ENCODE measurements around the gene AOAH.
"Not testable (repeated sequence)": the region's sequence is repeated elsewhere in the genome, so short reads cannot be mapped to it uniquely, and the experiment has no call there.

Gene AOAH

GRCh38 chr7:36507475-36508440 lies 216.5 kb downstream of the AOAH start:
- no peak for DNase-seq (ENCODE audit: low read depth in 2 of 2)

GRCh38 chr7:36506820-36507219 lies 217.5 kb downstream of the AOAH start:
- no peak for DNase-seq (ENCODE audit: low read depth in 2 of 2)

GRCh38 chr7:36506130-36506798 lies 218.0 kb downstream of the AOAH start:
- no peak for DNase-seq (ENCODE audit: low read depth in 2 of 2)

GRCh38 chr7:36504617-36505016 lies 219.7 kb downstream of the AOAH start:
- DNase-seq (ENCODE audit: low read depth in 2 of 2): not testable (repeated sequence)

- not testable (repeated sequence) for DNase-seq (ENCODE audit: low read depth in 2 of 2)
Observed at GRCh38 chr7:36504216-36504615, 220.1 kb downstream of the AOAH start.

- no peak for DNase-seq (ENCODE audit: low read depth in 2 of 2)
Observed at GRCh38 chr7:36497775-36498174, 226.5 kb downstream of the AOAH start.

GRCh38 chr7:36497176-36497575 lies 227.1 kb downstream of the AOAH start:
- DNase-seq (ENCODE audit: low read depth in 2 of 2): not testable (repeated sequence)

- no peak for DNase-seq (ENCODE audit: low read depth in 2 of 2)
Observed at GRCh38 chr7:36496576-36496975, 227.7 kb downstream of the AOAH start.

- no peak for DNase-seq (ENCODE audit: low read depth in 2 of 2)
Observed at GRCh38 chr7:36491317-36491716, 233.0 kb downstream of the AOAH start.

- no peak for DNase-seq (ENCODE audit: low read depth in 2 of 2)
Observed at GRCh38 chr7:36490419-36490830, 233.9 kb downstream of the AOAH start.

- DNase-seq (ENCODE audit: low read depth in 2 of 2): not testable (repeated sequence)
Observed at GRCh38 chr7:36488672-36489071, 235.6 kb downstream of the AOAH start.

- DNase-seq (ENCODE audit: low read depth in 2 of 2): no peak
Observed at GRCh38 chr7:36487756-36488336, 236.4 kb downstream of the AOAH start.

GRCh38 chr7:36486336-36486735 lies 238.0 kb downstream of the AOAH start:
- DNase-seq (ENCODE audit: low read depth in 2 of 2): no peak

- DNase-seq (ENCODE audit: low read depth in 2 of 2): no peak
Observed at GRCh38 chr7:36484265-36484664, 240.0 kb downstream of the AOAH start.

GRCh38 chr7:36483853-36484252 lies 240.4 kb downstream of the AOAH start:
- DNase-seq (ENCODE audit: low read depth in 2 of 2): not testable (repeated sequence)

GRCh38 chr7:36478745-36479144 lies 245.5 kb downstream of the AOAH start:
- DNase-seq (ENCODE audit: low read depth in 2 of 2): no peak

GRCh38 chr7:36475381-36475780 lies 248.9 kb downstream of the AOAH start:
- peak in 1 of 2 experiments; percentile 14 for DNase-seq (ENCODE audit: low read depth in 2 of 2)

- no peak for DNase-seq (ENCODE audit: low read depth in 2 of 2)
Observed at GRCh38 chr7:36475011-36475342, 249.3 kb downstream of the AOAH start.

- no peak for DNase-seq (ENCODE audit: low read depth in 2 of 2)
Observed at GRCh38 chr7:36474283-36475010, 249.8 kb downstream of the AOAH start.

- DNase-seq (ENCODE audit: low read depth in 2 of 2): peak in 1 of 2 experiments; percentile 51
Observed at GRCh38 chr7:36473454-36474282, 250.6 kb downstream of the AOAH start.

- no peak for DNase-seq (ENCODE audit: low read depth in 2 of 2)
Observed at GRCh38 chr7:36472141-36472729, 252.1 kb downstream of the AOAH start.

Data from stimulated activated CD4-positive, alpha-beta T cell treated with anti-CD3 and anti-CD28 coated beads, Interleukin-12 subunit alpha, Interleukin-12 subunit beta, amount 100 ng/mL, for 24 hours (primary cell).